ENCODE measurements around the gene RPP25. TPM values are rescaled to one million over a fixed set of nuclear protein-coding genes. Genes with fewer than 3 reads are reported as not detected.

Gene RPP25
- total RNA-seq, 5 donors from 2014 or later (not counting 1 experiment from before 2014, with no cell fraction given), result 0.79 to 4.2 (median 2.8) TPM

DNA sequence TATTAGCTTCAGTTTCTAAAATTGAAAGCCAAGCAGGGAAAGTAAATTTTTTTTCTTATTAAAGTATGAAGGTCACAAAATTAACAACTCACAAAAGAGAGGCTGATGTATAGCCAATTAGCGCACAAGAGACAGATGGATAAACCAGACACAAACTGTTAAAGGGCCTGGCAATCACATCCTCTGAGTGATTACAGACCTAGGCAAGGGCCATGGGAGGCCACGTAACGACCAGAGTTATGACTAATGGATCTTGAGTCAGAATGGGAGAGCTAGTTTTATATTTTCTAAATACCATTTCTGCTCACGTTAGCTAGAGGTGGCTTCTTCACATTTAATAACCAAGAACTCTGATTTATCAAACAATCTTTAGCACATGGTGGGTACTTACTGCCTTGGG, 21.0 kb upstream of the RPP25 start:
- no peak for ATAC-seq (replicated peaks in 1 of 4)
- Mint-ChIP-seq H3K9me3 (no peaks in the 10 kb centered on the region), H3K27ac (no peak overlapping the region), H3K36me3 (no peaks in the 10 kb centered on the region), H3K4me1 (peaks cover 0 to 9% (median 3%) of the 10 kb centered on the region in 3 donors), H3K27me3 (peaks cover 15 to 16% of the 10 kb centered on the region in 2 donors), H3K4me3 (no peak overlapping the region)
- Histone ChIP-seq H3K4me1 (ENCODE audit: control insufficient read depth in 1 of 2, extremely low read depth in 1 of 2, insufficient read depth in 2 of 2, low read length in 2 of 2) (no peaks in the 10 kb centered on the region), H3K9me3 (no peaks in the 10 kb centered on the region), H3K4me3 (ENCODE audit: control insufficient read depth in 1 of 2, extremely low read depth in 1 of 2, low read length in 1 of 2) (no peak overlapping the region), H3K27me3 (replicated peaks in 1 of 2; ENCODE audit: control insufficient read depth in 2 of 2, extremely low read depth in 1 of 2, insufficient read depth in 2 of 2, low read length in 1 of 2) (peaks cover 0 to 29% of the 10 kb centered on the region in 2 experiments), H3K36me3 (ENCODE audit: control insufficient read depth in 2 of 2, extremely low read depth in 1 of 2, insufficient read depth in 1 of 2, low read length in 1 of 2) (no peaks in the 10 kb centered on the region), H3K27ac (ENCODE audit: low read length) (no peak overlapping the region)
- 40% methylated on average over 1 of the region's 4 CpGs for WGBS (ENCODE audit: insufficient coverage)
- ChIA-PET POLR2A (interaction anchor here in 1 of 2 donors (0.5 kb wide), 1 partner anchor 89 kb away, joined by 4 read pairs; no protein-coding TSS in a partner anchor), CTCF (interaction anchor here in 1 of 2 donors (0.6 kb wide), 2 partner anchors 224 to 1662 kb away, joined by 3 read pairs; no protein-coding TSS in a partner anchor)
- no peak for DNase-seq

DNA sequence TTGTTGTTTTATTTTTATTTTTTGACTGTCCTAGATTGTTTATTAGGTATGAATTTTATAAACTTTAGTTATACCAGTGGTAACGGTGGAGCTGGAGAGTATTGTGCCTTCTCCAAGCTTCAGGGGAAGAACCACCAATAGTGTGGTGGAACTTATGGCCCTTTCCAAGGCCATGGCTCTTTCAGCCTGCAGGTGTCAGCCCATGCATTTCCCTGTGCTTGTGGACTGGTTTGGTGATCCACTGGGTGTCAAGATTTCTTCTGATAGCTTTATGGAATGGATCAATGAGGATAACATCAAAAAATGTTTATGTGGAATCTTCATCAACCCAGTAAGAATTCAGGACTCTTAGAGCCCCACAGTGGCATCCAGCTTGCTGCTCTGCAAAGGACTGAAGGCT, 19.6 kb upstream of the RPP25 start:
- ChIA-PET POLR2A (no interaction called here), CTCF (interaction anchor here in 1 of 2 donors (0.7 kb wide), 1 partner anchor 20 kb away, joined by 3 read pairs; no protein-coding TSS in a partner anchor)
- DNase-seq, result no peak
- Histone ChIP-seq H3K4me1 (ENCODE audit: control insufficient read depth in 1 of 2, extremely low read depth in 1 of 2, insufficient read depth in 2 of 2, low read length in 2 of 2) (no peaks in the 10 kb centered on the region), H3K36me3 (ENCODE audit: control insufficient read depth in 2 of 2, extremely low read depth in 1 of 2, insufficient read depth in 1 of 2, low read length in 1 of 2) (no peaks in the 10 kb centered on the region), H3K27me3 (replicated peaks in 1 of 2; ENCODE audit: control insufficient read depth in 2 of 2, extremely low read depth in 1 of 2, insufficient read depth in 2 of 2, low read length in 1 of 2) (peaks cover 0 to 32% of the 10 kb centered on the region in 2 experiments), H3K9me3 (no peaks in the 10 kb centered on the region), H3K27ac (ENCODE audit: low read length) (no peak overlapping the region), H3K4me3 (ENCODE audit: control insufficient read depth in 1 of 2, extremely low read depth in 1 of 2, low read length in 1 of 2) (no peak overlapping the region)
- H3K27me3 Mint-ChIP-seq, result peaks cover 13 to 16% of the 10 kb centered on the region in 2 donors
- H3K27ac Mint-ChIP-seq, result no peak overlapping the region
- WGBS (ENCODE audit: insufficient coverage), result 80% methylated on average over 1 of the region's 1 CpG
- no peak overlapping the region for H3K4me3 Mint-ChIP-seq
- no peak for ATAC-seq (replicated peaks in 1 of 4)
- H3K36me3 Mint-ChIP-seq, result no peaks in the 10 kb centered on the region
- no peaks in the 10 kb centered on the region for H3K9me3 Mint-ChIP-seq
- H3K4me1 Mint-ChIP-seq, result peaks cover 0 to 9% (median 3%) of the 10 kb centered on the region in 3 donors

DNA sequence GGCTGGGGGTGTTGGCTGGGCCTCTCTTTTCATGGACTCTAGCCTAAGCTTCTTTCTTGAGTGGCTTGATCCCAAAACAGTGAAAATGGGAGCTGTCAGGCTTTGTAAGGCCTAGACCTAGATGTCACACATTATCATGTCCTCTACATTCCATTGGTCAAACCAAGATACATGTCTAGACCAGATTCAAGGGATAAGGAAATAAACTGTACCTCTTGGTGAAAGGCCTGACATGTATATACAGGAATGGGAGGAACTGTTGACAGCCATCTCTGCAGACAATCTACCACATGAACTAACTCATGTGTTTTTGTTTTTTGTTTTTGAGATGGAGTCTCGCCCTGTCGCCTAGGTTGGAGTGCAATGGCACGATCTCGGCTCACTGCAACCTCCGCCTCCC, 11.1 kb upstream of the RPP25 start:
- no CpG with 5 or more reads among the region's 5 CpGs for WGBS (ENCODE audit: insufficient coverage)

DNA sequence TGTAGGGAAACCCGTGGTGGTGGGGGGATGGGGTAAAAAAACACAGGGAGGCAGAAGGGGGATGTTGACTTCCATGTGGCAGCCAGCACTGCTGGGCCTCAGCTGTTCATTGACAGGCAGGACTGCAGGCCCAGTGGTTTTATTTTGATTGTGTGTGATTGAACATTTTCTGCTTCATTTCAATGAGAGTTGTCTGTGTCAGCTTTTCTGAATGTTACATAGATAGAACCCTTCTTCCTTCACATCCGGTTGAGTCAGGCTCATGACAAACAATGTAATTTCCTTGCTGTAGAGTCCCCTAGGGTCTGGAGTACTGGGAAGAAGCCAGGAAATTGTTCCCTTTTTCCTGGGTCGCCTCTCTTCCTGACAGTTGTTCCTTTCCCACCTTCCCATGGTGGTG, 8.2 kb upstream of the RPP25 start:
- ATAC-seq (replicated peaks in 1 of 4), result no peak
- Mint-ChIP-seq H3K27me3 (peaks cover 0 to 4% of the 10 kb centered on the region in 2 donors), H3K27ac (no peak overlapping the region), H3K9me3 (no peaks in the 10 kb centered on the region), H3K4me3 (no peak overlapping the region), H3K36me3 (no peaks in the 10 kb centered on the region), H3K4me1 (peaks cover 0 to under 1% (median 0%) of the 10 kb centered on the region in 3 donors)
- DNase-seq, result no peak
- Histone ChIP-seq H3K4me3 (ENCODE audit: control insufficient read depth in 1 of 2, extremely low read depth in 1 of 2, low read length in 1 of 2) (no peak overlapping the region), H3K4me1 (ENCODE audit: control insufficient read depth in 1 of 2, extremely low read depth in 1 of 2, insufficient read depth in 2 of 2, low read length in 2 of 2) (no peaks in the 10 kb centered on the region), H3K27me3 (replicated peaks in 1 of 2; ENCODE audit: control insufficient read depth in 2 of 2, extremely low read depth in 1 of 2, insufficient read depth in 2 of 2, low read length in 1 of 2) (peaks cover 0 to 9% of the 10 kb centered on the region in 2 experiments), H3K9me3 (no peaks in the 10 kb centered on the region), H3K36me3 (ENCODE audit: control insufficient read depth in 2 of 2, extremely low read depth in 1 of 2, insufficient read depth in 1 of 2, low read length in 1 of 2) (no peaks in the 10 kb centered on the region), H3K27ac (ENCODE audit: low read length) (no peak overlapping the region)
- ChIA-PET POLR2A (no interaction called here), CTCF (no interaction called here)
- no CpG with 5 or more reads among the region's 3 CpGs for WGBS (ENCODE audit: insufficient coverage)

More for the DNA sequence above, 11.1 kb upstream of the RPP25 start:
- Histone ChIP-seq H3K4me3 (ENCODE audit: control insufficient read depth in 1 of 2, extremely low read depth in 1 of 2, low read length in 1 of 2) (no peak overlapping the region), H3K27me3 (replicated peaks in 1 of 2; ENCODE audit: control insufficient read depth in 2 of 2, extremely low read depth in 1 of 2, insufficient read depth in 2 of 2, low read length in 1 of 2) (peaks cover 0 to 6% of the 10 kb centered on the region in 2 experiments), H3K4me1 (ENCODE audit: control insufficient read depth in 1 of 2, extremely low read depth in 1 of 2, insufficient read depth in 2 of 2, low read length in 2 of 2) (no peaks in the 10 kb centered on the region), H3K27ac (ENCODE audit: low read length) (no peak overlapping the region), H3K36me3 (ENCODE audit: control insufficient read depth in 2 of 2, extremely low read depth in 1 of 2, insufficient read depth in 1 of 2, low read length in 1 of 2) (no peaks in the 10 kb centered on the region), H3K9me3 (no peaks in the 10 kb centered on the region)
- H3K9me3 Mint-ChIP-seq, result no peaks in the 10 kb centered on the region
- DNase-seq (no peak), ATAC-seq (replicated peaks in 1 of 4) (no peak)
- no peak overlapping the region for H3K4me3 Mint-ChIP-seq
- no peaks in the 10 kb centered on the region for H3K36me3 Mint-ChIP-seq
- H3K27ac Mint-ChIP-seq, result no peak overlapping the region
- ChIA-PET CTCF (interaction anchor here (0.6 to 0.7 kb wide), 2 partner anchors 66 to 874 kb away, joined by 4 read pairs; no protein-coding TSS in a partner anchor), POLR2A (interaction anchor here in 1 of 2 donors (0.6 kb wide), 1 partner anchor 602 kb away, joined by 4 read pairs; no protein-coding TSS in a partner anchor)
- H3K27me3 Mint-ChIP-seq, result peaks cover under 1 to 2% of the 10 kb centered on the region in 2 donors
- H3K4me1 Mint-ChIP-seq, result no peaks in the 10 kb centered on the region

DNA sequence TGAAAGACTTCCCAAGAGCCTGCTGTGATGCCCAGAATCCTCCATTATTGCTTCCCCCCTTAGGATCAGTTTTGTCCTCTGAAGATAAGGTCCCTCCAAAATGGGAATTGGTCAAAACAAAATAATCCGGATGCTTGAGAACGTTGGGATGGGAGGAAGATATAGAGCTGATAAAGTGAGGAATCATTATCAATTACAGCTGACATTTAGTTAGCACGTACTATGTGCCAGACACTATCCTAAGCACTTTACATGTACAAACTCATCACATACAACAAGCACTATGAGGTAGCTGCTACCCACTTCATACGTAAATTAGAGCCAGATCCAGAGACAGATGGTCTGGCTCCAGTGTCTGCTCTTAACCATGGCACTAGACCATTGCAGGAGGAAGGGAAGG, 6.6 kb upstream of the RPP25 start:
- POLR2A ChIA-PET, result no interaction called here
- Mint-ChIP-seq H3K36me3 (no peaks in the 10 kb centered on the region), H3K27ac (no peak overlapping the region), H3K4me1 (peaks cover 13 to 16% (median 14%) of the 10 kb centered on the region in 3 donors), H3K4me3 (no peak overlapping the region), H3K27me3 (peaks cover 12 to 18% of the 10 kb centered on the region in 2 donors), H3K9me3 (no peaks in the 10 kb centered on the region)
- no peaks in the 10 kb centered on the region for H3K36me3 ChIP-seq (ENCODE audit: control insufficient read depth in 2 of 2, extremely low read depth in 1 of 2, insufficient read depth in 1 of 2, low read length in 1 of 2)
- ATAC-seq (replicated peaks in 1 of 4) (no peak), DNase-seq (no peak)
- no CpG with 5 or more reads among the region's 4 CpGs for WGBS (ENCODE audit: insufficient coverage)
- H3K27ac ChIP-seq (ENCODE audit: low read length), result no peak overlapping the region
- H3K27me3 ChIP-seq (replicated peaks in 1 of 2; ENCODE audit: control insufficient read depth in 2 of 2, extremely low read depth in 1 of 2, insufficient read depth in 2 of 2, low read length in 1 of 2), result peaks cover 0 to 23% of the 10 kb centered on the region in 2 experiments
- H3K4me3 ChIP-seq (ENCODE audit: control insufficient read depth in 1 of 2, extremely low read depth in 1 of 2, low read length in 1 of 2), result no peak overlapping the region
- CTCF ChIA-PET, result no interaction called here
- H3K4me1 ChIP-seq (ENCODE audit: control insufficient read depth in 1 of 2, extremely low read depth in 1 of 2, insufficient read depth in 2 of 2, low read length in 2 of 2), result peaks cover 0 to 12% of the 10 kb centered on the region in 2 experiments
- no peaks in the 10 kb centered on the region for H3K9me3 ChIP-seq

DNA sequence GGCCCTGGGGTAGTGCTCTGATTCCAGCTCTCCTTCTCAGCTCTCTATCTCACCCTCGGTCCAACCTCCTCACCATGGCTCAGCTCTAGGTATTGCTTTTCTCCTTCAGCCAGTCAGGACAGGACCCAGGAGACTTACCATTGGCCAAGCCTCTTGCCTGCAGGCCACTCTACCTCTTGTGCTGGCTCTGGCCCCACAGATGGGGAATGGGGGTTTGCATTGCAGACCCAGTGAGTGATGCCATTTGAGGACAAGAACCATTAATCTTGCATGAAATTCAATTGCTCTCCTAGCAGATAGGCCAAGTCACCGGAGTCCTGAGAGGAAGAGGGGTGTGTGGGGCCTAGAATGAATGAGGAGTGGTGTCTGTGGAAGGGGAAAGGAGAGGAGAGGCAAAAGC, 6.1 kb upstream of the RPP25 start:
- Histone ChIP-seq H3K4me1 (ENCODE audit: control insufficient read depth in 1 of 2, extremely low read depth in 1 of 2, insufficient read depth in 2 of 2, low read length in 2 of 2) (peaks cover 0 to 17% of the 10 kb centered on the region in 2 experiments), H3K27ac (ENCODE audit: low read length) (no peak overlapping the region), H3K36me3 (ENCODE audit: control insufficient read depth in 2 of 2, extremely low read depth in 1 of 2, insufficient read depth in 1 of 2, low read length in 1 of 2) (no peaks in the 10 kb centered on the region), H3K9me3 (no peaks in the 10 kb centered on the region), H3K4me3 (ENCODE audit: control insufficient read depth in 1 of 2, extremely low read depth in 1 of 2, low read length in 1 of 2) (no peak overlapping the region), H3K27me3 (replicated peaks in 1 of 2; ENCODE audit: control insufficient read depth in 2 of 2, extremely low read depth in 1 of 2, insufficient read depth in 2 of 2, low read length in 1 of 2) (peaks cover 0 to 29% of the 10 kb centered on the region in 2 experiments)
- H3K4me3 Mint-ChIP-seq, result no peak overlapping the region
- H3K27me3 Mint-ChIP-seq, result peaks cover 12 to 22% of the 10 kb centered on the region in 2 donors
- ChIA-PET POLR2A (no interaction called here), CTCF (no interaction called here)
- DNase-seq, result no peak
- H3K36me3 Mint-ChIP-seq, result no peaks in the 10 kb centered on the region
- 0% methylated on average over 1 of the region's 2 CpGs for WGBS (ENCODE audit: insufficient coverage)
- ATAC-seq (replicated peaks in 1 of 4), result no peak
- no peak overlapping the region for H3K27ac Mint-ChIP-seq
- H3K9me3 Mint-ChIP-seq, result no peaks in the 10 kb centered on the region
- peaks cover 17 to 21% (median 19%) of the 10 kb centered on the region in 3 donors for H3K4me1 Mint-ChIP-seq
